Measurements from ENCODE around the gene MED20.

DNA sequence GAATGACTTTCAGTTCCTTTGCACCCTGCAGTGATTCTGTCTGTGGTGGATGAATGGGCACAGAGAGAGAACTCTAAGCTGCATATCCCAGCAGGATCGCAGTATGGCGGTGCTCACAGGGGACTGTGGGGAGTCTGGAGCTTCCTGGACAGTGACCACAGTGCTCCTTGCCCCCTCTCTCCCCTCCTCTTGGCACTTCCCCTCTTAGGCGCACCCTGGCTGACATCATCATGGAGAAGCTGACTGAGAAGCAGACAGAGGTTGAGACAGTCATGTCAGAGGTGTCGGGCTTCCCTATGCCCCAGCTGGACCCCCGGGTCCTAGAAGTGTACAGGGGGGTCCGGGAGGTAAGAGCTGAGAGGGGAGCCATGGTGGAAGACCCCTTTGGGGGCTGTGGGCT lies 9.0 kb upstream of the MED20 start:
- TF ChIP-seq, protein P1, sequence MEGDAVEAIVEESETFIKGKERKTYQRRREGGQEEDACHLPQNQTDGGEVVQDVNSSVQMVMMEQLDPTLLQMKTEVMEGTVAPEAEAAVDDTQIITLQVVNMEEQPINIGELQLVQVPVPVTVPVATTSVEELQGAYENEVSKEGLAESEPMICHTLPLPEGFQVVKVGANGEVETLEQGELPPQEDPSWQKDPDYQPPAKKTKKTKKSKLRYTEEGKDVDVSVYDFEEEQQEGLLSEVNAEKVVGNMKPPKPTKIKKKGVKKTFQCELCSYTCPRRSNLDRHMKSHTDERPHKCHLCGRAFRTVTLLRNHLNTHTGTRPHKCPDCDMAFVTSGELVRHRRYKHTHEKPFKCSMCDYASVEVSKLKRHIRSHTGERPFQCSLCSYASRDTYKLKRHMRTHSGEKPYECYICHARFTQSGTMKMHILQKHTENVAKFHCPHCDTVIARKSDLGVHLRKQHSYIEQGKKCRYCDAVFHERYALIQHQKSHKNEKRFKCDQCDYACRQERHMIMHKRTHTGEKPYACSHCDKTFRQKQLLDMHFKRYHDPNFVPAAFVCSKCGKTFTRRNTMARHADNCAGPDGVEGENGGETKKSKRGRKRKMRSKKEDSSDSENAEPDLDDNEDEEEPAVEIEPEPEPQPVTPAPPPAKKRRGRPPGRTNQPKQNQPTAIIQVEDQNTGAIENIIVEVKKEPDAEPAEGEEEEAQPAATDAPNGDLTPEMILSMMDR (conservative IDR thresholded peaks at IDR 0.05; ENCODE audit: low read depth, low read length), result no peak
- TF ChIP-seq EZH2 (IDR thresholded peaks at IDR 0.05; ENCODE audit: low read length, unreplicated experiment), result no peak

All from PC-3 (cell line).